Measurements from ENCODE around the gene INO80E.
A peak's percentile ranks its signal among the peaks of the same experiment; 100 is the strongest.

Gene INO80E

GRCh38 chr16:29975811-29976511 lies 20.1 kb upstream of the INO80E start:
- no peaks in the 10 kb centered on the region for H3K27me3 ChIP-seq (ENCODE audit: insufficient read depth, low read length)
- H3K27ac ChIP-seq (ENCODE audit: low read depth, low read length), result no peak overlapping the region
- peaks cover 17% of the 10 kb centered on the region for H3K36me3 ChIP-seq (ENCODE audit: insufficient read depth, low read length)
- peaks cover 23% of the 10 kb centered on the region for H3K4me1 ChIP-seq (ENCODE audit: control insufficient read depth, insufficient read depth, low read length, unreplicated experiment)
- H2AFZ ChIP-seq (ENCODE audit: low read length, unreplicated experiment), result no peak overlapping the region
- H3K4me3 ChIP-seq (ENCODE audit: low read depth, low read length), result peak overlapping the region; percentile 88
- peaks cover 58% of the 10 kb centered on the region for H3K79me2 ChIP-seq (ENCODE audit: control insufficient read depth, insufficient read depth, low read length, unreplicated experiment)

- Histone ChIP-seq H3K4me1 (ENCODE audit: control insufficient read depth, insufficient read depth, low read length, unreplicated experiment) (peaks cover 23% of the 10 kb centered on the region), H3K79me2 (ENCODE audit: control insufficient read depth, insufficient read depth, low read length, unreplicated experiment) (peaks cover 58% of the 10 kb centered on the region), H3K27me3 (ENCODE audit: insufficient read depth, low read length) (no peaks in the 10 kb centered on the region), H2AFZ (ENCODE audit: low read length, unreplicated experiment) (no peak overlapping the region), H3K4me3 (ENCODE audit: low read depth, low read length) (peak overlapping the region; percentile 88), H3K36me3 (ENCODE audit: insufficient read depth, low read length) (peaks cover 27% of the 10 kb centered on the region), H3K27ac (ENCODE audit: low read depth, low read length) (no peak overlapping the region)
Measured at GRCh38 chr16:29977063-29977825, 18.8 kb upstream of the INO80E start.

GRCh38 chr16:29978081-29978480 lies 18.0 kb upstream of the INO80E start:
- H3K79me2 ChIP-seq (ENCODE audit: control insufficient read depth, insufficient read depth, low read length, unreplicated experiment), result peaks cover 58% of the 10 kb centered on the region
- peaks cover 34% of the 10 kb centered on the region for H3K36me3 ChIP-seq (ENCODE audit: insufficient read depth, low read length)

GRCh38 chr16:29978564-29979270 lies 17.3 kb upstream of the INO80E start:
- Histone ChIP-seq H3K79me2 (ENCODE audit: control insufficient read depth, insufficient read depth, low read length, unreplicated experiment) (peaks cover 58% of the 10 kb centered on the region), H3K4me1 (ENCODE audit: control insufficient read depth, insufficient read depth, low read length, unreplicated experiment) (peaks cover 23% of the 10 kb centered on the region), H3K4me3 (ENCODE audit: low read depth, low read length) (no peak overlapping the region), H3K27ac (ENCODE audit: low read depth, low read length) (no peak overlapping the region), H3K36me3 (ENCODE audit: insufficient read depth, low read length) (peaks cover 38% of the 10 kb centered on the region), H2AFZ (ENCODE audit: low read length, unreplicated experiment) (no peak overlapping the region), H3K27me3 (ENCODE audit: insufficient read depth, low read length) (no peaks in the 10 kb centered on the region)

More at GRCh38 chr16:29978081-29978480, 18.0 kb upstream of the INO80E start:
- Histone ChIP-seq H3K27ac (ENCODE audit: low read depth, low read length) (no peak overlapping the region), H3K4me1 (ENCODE audit: control insufficient read depth, insufficient read depth, low read length, unreplicated experiment) (peaks cover 23% of the 10 kb centered on the region), H3K27me3 (ENCODE audit: insufficient read depth, low read length) (no peaks in the 10 kb centered on the region), H2AFZ (ENCODE audit: low read length, unreplicated experiment) (no peak overlapping the region), H3K4me3 (ENCODE audit: low read depth, low read length) (no peak overlapping the region)

- Histone ChIP-seq H3K27ac (ENCODE audit: low read depth, low read length) (no peak overlapping the region), H3K79me2 (ENCODE audit: control insufficient read depth, insufficient read depth, low read length, unreplicated experiment) (peaks cover 18% of the 10 kb centered on the region), H3K36me3 (ENCODE audit: insufficient read depth, low read length) (peaks cover 47% of the 10 kb centered on the region), H3K4me3 (ENCODE audit: low read depth, low read length) (no peak overlapping the region), H3K4me1 (ENCODE audit: control insufficient read depth, insufficient read depth, low read length, unreplicated experiment) (no peaks in the 10 kb centered on the region), H3K27me3 (ENCODE audit: insufficient read depth, low read length) (no peaks in the 10 kb centered on the region), H2AFZ (ENCODE audit: low read length, unreplicated experiment) (no peak overlapping the region)
Measured at GRCh38 chr16:29982560-29983419, 13.3 kb upstream of the INO80E start.

- H3K4me3 ChIP-seq (ENCODE audit: low read depth, low read length), result no peak overlapping the region
- H3K79me2 ChIP-seq (ENCODE audit: control insufficient read depth, insufficient read depth, low read length, unreplicated experiment), result peaks cover 11% of the 10 kb centered on the region
- no peak overlapping the region for H3K27ac ChIP-seq (ENCODE audit: low read depth, low read length)
- H3K27me3 ChIP-seq (ENCODE audit: insufficient read depth, low read length), result no peaks in the 10 kb centered on the region
- H2AFZ ChIP-seq (ENCODE audit: low read length, unreplicated experiment), result no peak overlapping the region
- H3K4me1 ChIP-seq (ENCODE audit: control insufficient read depth, insufficient read depth, low read length, unreplicated experiment), result no peaks in the 10 kb centered on the region
- peaks cover 47% of the 10 kb centered on the region for H3K36me3 ChIP-seq (ENCODE audit: insufficient read depth, low read length)
Measured at GRCh38 chr16:29983420-29984136, 12.5 kb upstream of the INO80E start.

GRCh38 chr16:29984137-29984763 lies 11.8 kb upstream of the INO80E start:
- peaks cover 45% of the 10 kb centered on the region for H3K36me3 ChIP-seq (ENCODE audit: insufficient read depth, low read length)

GRCh38 chr16:29984764-29985147 lies 11.3 kb upstream of the INO80E start:
- Histone ChIP-seq H3K79me2 (ENCODE audit: control insufficient read depth, insufficient read depth, low read length, unreplicated experiment) (no peaks in the 10 kb centered on the region), H3K4me3 (ENCODE audit: low read depth, low read length) (no peak overlapping the region), H3K27me3 (ENCODE audit: insufficient read depth, low read length) (no peaks in the 10 kb centered on the region), H3K4me1 (ENCODE audit: control insufficient read depth, insufficient read depth, low read length, unreplicated experiment) (no peaks in the 10 kb centered on the region), H3K27ac (ENCODE audit: low read depth, low read length) (no peak overlapping the region), H3K36me3 (ENCODE audit: insufficient read depth, low read length) (peaks cover 40% of the 10 kb centered on the region), H2AFZ (ENCODE audit: low read length, unreplicated experiment) (no peak overlapping the region)

More at GRCh38 chr16:29984137-29984763, 11.8 kb upstream of the INO80E start:
- Histone ChIP-seq H3K27ac (ENCODE audit: low read depth, low read length) (no peak overlapping the region), H3K79me2 (ENCODE audit: control insufficient read depth, insufficient read depth, low read length, unreplicated experiment) (peaks cover 5% of the 10 kb centered on the region), H2AFZ (ENCODE audit: low read length, unreplicated experiment) (no peak overlapping the region), H3K27me3 (ENCODE audit: insufficient read depth, low read length) (no peaks in the 10 kb centered on the region), H3K4me1 (ENCODE audit: control insufficient read depth, insufficient read depth, low read length, unreplicated experiment) (no peaks in the 10 kb centered on the region), H3K4me3 (ENCODE audit: low read depth, low read length) (no peak overlapping the region)

- H3K4me3 ChIP-seq (ENCODE audit: low read depth, low read length), result no peak overlapping the region
- no peak overlapping the region for H3K27ac ChIP-seq (ENCODE audit: low read depth, low read length)
- H3K79me2 ChIP-seq (ENCODE audit: control insufficient read depth, insufficient read depth, low read length, unreplicated experiment), result no peaks in the 10 kb centered on the region
- H2AFZ ChIP-seq (ENCODE audit: low read length, unreplicated experiment), result no peak overlapping the region
- no peaks in the 10 kb centered on the region for H3K27me3 ChIP-seq (ENCODE audit: insufficient read depth, low read length)
- no peaks in the 10 kb centered on the region for H3K4me1 ChIP-seq (ENCODE audit: control insufficient read depth, insufficient read depth, low read length, unreplicated experiment)
- H3K36me3 ChIP-seq (ENCODE audit: insufficient read depth, low read length), result peaks cover 34% of the 10 kb centered on the region
Measured at GRCh38 chr16:29985271-29985811, 10.7 kb upstream of the INO80E start.

Measured in ACC112 (cell line).